NCI-H1417 treated with DMSO at 0.1 percent for 48 hours (cell line): Measurements from ENCODE around the gene LGI4.

ENCODE experiments used
- DNase-seq: peaks from one replicate; lab custom pipeline; 2025; lab: John Stamatoyannopoulos, UW

LGI4 gene

DNA sequence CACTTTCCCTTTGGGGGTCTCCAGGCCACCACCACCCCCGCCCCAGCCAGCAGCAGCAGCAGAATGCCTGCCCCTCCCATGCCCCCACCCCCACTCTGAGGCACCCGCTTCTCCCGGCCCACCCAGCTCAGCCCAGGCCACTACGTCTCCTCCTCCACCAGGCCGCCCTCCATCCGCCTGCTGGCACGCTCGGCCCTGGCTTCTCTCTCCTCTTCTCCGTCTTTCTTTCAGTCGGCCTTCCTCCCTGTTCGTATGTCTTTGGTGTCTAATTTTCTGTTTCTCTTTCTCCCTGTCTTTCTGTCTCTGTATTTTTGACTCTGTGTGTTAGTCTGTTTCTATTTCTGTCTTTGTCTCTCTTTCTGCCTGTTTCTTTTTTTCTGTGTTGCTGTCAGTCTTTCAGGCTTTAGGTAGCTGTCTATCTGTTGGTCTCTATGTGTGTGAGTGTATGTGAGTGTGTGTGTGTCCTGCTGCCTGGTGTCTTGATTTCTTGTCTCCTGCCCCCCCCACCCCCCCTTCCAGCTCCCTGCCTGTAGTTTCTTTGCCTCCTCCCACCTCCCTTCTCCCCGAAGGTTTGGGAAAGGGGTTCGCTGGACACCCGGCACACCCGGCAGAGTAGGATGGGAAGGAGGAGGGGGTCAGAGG lies at the start of gene LGI4:
Gene LGI4 (minus strand): TSS at position 459 of the 642 bp plus-strand sequence. CDS start 379 bp downstream, at position 80.
- no peak for DNase-seq

DNA sequence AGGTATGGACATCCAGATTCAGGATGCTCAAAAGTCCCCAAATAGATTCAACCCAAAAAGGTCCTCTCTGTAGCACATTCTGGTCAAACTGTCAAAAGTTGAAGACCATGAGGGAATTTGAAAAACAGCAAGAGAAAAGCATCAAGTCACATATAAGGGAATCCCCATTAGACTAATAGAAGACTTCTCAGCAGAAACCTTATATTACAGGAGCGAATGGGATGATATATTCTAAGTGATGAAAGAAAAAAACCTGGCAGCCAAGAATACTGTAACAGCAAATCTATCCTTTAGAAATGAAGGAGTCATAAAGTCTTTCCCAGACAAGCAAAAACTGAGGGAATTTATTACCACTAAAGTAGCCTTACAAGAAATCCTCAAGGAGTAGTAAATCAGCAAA lies 49.4 kb upstream of the LGI4 start:
- DNase-seq, result no peak

DNA sequence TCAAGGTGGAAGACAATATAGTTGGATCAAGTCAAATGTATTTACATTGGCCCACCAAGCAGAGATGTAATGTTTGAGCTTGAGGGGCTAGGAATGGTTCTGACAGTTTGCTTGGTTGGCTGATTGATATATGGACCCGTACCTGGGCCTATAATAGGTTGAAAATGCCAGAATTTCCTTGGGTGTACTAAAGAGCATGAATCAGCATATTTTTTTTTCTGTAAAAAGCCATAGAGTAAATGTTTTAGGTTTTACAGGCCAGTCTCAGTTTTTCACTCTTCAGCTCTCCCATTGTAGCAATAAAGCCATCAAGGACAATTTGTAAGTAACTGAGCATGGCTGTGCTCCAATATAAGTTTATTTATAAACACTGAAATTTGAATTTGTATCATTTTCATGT lies 46.5 kb upstream of the LGI4 start:
- no peak for DNase-seq

DNA sequence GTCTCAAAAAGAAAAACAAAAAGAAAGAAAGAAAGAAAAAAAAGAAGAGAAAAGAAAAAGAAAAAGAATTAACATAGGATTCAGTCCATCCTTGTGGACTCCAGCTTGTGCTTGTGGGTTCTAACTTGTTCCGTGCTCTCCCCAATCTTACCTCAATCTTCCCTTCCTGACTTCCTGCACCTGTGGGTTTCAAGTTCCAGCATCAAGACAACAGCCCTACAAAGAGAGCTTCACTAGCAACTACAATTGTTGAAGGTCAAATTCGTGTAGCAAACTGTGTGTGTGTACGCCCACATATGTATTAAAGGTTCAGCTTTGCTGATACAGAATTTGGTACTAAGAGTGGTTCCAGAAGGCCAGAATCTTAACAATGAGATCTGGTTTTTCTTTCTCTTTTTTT lies 45.0 kb upstream of the LGI4 start:
- DNase-seq, result no peak

DNA sequence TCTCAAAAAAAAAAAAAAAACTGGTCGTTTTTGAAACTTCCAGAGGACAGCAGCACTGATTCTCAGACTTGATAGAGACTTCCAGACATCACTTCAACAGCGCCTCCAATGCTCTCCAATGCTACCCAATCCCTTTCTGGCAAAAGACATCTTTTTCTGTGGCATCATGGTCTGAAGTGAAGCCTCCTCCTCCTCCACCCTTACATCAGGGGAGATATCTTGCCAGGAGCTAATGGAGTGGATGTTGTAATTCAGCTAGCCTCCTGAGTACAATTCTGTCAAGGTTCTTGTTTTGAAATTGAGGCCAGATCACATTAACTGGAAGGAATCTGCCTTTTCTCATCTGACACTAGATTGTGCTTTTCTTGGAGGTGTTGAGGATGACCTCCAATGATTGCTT lies 43.8 kb upstream of the LGI4 start:
- no peak for DNase-seq

- no peak for DNase-seq
Observed at GRCh38 chr19:35177377-35178274, 42.8 kb upstream of the LGI4 start.

GRCh38 chr19:35176181-35176570 lies 41.3 kb upstream of the LGI4 start:
- no peak for DNase-seq

DNA sequence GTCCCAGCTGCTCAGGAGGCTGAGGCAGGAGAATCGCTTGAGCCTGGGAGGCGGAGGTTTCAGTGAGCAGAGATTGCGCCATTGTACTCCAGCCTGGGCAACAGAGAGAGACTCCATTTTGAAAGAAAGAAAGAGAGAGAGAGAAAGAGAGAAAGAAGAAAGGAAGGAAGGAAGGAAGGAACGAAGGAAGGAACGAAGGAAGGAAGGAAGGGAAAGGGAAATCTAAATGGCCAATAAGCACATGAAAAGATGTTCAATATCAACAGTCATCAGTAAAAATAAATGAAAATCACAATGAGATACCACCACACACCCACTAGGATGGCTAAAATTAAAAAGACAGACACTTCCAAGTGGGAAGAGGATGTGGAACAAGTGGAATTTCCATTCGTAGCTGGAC lies 39.4 kb upstream of the LGI4 start:
- no peak for DNase-seq

DNA sequence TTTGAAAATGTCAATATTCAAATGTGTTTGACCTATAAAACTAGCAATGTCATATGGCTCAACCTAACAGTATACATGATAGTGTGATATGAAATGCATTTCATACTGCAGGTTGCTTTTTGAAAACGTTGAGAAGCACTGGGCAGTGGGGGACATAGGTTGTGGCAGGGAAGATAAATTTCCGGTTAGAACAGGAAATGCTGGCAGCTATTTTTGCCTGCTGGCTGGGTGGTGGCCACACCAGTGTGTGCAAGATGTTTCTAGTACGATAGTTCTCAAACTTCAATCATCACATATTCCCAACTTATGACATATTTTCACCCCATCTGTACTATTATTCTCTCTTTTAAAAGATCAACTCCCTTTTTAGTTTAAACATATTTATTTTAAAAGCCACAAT lies 36.9 kb upstream of the LGI4 start:
- DNase-seq, result no peak

- DNase-seq, result no peak
Observed at GRCh38 chr19:35170359-35171061, 35.7 kb upstream of the LGI4 start.

DNA sequence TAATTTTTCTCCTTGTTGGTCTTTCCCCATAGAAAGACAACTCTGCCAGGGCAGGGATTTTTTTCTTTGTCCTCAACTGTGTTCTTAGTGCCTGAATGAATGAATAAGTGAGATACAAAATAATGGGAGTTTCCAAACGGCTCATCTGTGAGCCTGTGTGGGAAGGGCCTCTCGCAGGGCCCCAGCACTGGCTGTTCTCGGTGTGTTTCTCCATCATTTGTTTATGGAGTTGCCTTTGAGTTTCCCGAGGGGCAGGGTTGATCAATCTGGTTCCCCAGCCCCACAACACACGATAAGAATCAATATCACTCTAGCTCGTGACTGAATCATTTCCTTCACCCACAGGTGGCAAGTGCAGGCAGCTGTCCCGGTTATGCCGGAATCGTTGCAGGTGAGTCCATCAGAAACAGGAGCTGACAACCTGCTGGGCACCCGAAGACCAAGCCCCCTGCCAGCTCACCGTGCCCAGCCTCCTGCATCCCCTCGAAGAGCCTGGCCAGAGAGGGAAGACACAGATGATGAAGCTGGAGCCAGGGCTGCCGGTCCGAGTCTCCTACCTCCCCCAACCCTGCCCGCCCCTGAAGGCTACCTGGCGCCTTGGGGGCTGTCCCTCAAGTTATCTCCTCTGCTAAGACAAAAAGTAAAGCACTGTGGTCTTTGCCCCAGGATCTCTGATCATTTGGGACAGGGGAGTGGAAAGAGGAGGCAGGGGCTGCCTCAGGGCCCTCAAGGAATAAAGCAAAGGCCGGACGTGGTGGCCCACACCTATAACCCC lies 34.5 kb upstream of the LGI4 start:
- no peak for DNase-seq

DNA sequence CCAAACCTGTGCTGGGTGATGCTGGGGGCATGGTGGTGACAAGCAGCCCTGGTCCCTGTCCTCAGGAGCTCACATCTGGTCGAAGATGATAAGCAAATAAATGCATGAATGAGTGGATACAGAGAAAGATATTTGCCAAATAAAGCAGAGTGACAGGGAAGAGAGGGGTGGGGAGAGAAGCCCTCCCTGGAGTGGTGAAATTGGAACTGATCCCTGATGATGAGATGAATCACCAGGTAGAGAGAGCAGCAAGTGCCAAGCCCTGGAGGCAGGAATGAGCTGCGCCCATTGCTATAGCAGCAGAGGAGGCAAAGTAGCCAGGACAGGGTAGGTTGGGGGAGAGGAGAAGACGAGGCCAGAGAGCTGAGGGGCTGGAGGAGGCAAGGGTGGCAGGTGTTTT lies 33.3 kb upstream of the LGI4 start:
- DNase-seq, result no peak

GRCh38 chr19:35167251-35168119 lies 32.6 kb upstream of the LGI4 start:
- DNase-seq, result no peak

DNA sequence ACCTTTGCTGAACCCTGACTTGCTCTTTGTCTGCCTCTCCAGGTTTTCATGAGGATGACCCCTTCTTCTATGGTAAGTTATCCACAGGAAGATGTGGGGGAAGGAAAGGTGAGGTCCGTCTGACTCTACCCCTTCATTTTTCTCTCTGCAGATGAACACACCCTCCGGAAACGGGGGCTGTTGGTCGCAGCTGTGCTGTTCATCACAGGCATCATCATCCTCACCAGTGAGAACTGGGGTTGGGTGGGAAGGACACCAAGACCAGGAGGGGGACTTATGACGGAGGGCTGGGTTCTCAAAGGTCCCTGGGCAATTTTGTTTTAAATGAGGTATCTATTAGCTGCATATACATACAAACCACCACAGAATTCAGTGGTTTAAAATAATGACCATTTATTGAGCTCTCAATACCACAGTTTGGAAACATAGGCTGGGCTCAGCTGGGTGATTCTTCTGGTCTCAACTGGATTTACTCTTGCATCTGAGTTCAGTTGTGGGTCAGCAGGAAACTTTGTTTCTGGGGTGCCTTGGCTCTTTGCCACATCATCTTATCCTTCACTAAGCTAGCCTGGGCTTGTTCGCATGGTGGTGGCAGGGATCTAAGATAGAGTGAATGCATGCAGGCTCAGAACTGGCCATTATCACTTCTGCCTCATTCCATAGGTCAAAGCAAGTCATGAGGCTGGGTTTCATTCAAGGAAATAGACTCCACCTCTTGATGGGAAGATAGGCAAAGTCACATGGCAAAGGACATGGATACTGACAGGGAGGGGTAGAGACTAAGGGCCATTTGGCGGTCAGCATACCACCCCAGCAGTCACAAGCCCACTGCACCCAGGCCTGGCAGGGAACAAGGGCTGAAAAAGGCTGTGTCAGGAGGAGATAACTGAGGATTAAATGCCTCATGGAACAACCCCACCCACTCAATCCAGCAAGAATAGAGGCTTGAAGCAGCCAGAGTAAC lies 31.5 kb upstream of the LGI4 start:
- DNase-seq, result no peak

DNA sequence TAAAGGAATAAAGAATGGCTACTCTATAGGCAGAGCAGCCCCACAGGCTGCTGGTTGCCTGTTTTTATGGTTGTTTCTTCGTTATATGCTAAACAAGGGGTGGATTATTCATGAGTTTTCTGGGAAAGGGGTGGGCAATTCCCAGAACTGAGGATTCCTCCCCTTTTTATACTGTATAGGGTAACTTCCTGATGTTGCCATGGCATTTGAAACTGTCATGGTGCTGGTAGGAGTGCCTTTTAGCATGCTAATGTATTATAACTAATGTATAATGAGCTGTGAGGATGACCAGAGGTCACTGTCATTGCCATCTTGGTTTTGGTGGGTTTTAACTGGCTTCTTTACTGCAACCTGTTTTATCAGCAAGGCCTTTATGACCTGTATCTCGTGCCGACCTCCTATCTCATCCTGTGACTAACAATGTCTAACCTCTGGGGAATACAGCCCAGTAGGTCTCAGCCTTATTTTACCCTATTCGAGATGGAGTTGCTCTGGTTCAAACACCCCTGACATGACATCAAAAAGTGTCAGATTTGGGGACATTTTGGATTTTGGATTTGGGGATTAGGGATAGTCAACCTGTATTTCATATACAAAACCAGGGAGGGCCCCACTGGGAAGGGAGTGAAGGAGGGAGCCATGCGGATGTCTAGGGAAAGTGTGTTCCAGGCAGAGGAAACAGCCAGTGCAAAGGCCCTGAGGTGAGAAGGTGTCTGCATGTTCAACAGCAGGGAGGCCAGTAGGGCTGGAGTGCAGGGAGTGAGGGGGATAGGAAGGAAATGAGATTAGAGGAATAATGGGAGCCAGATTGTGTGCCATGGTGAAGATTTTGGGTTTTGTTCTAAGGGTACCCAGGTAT lies 30.6 kb upstream of the LGI4 start:
- no peak for DNase-seq

DNA sequence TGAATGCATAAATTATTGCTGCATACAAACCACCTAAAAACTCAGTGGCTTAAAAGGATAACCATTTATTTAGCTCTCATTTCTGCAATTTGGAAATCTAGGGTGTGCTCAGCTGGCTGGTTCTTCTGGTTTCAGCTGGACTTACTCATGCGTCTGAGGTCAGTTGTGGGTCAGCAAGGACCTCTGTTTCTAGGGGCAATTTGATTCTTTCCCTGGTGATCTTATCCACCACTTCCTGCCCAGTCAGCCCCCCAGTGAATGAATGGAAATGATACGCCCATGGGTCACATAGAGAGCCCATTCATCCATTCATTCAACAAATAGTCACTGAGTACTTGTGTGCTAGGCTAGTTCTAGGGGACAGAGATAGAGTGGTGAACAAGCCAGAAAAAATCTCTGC lies 29.6 kb upstream of the LGI4 start:
- DNase-seq, result no peak

- DNase-seq, result no peak
Observed at GRCh38 chr19:35162471-35163326, 27.8 kb upstream of the LGI4 start.

DNA sequence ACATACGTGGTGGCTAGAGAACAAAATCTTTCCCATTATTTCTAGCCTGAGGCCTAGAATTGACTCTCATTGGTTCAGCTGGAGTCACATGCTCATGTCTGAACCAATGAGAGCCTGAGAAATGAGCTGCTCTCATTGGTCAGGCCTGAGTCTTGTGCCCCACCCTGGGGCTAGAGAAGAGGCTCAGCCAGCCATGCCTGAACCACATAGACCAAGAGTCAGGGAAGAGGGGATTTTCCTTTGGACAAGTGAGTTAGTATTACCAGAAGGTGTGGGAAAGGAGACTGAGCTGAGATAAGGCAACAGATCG lies 26.5 kb upstream of the LGI4 start:
- DNase-seq, result no peak
